NB4 (cell line): ENCODE measurements around the gene QRICH1.

Experiments used
- TF ChIP-seq, protein P1 (sequence below): IDR thresholded peaks from one replicate; pipeline ENCODE4 v1.5.1; 2012; ENCODE audit warnings: low read depth, low read length
- TF ChIP-seq, protein P2 (sequence below): IDR thresholded peaks from 2 replicates; pipeline ENCODE4 v1.6.1; 2011; ENCODE audit warnings: low read depth, low read length

DNA sequence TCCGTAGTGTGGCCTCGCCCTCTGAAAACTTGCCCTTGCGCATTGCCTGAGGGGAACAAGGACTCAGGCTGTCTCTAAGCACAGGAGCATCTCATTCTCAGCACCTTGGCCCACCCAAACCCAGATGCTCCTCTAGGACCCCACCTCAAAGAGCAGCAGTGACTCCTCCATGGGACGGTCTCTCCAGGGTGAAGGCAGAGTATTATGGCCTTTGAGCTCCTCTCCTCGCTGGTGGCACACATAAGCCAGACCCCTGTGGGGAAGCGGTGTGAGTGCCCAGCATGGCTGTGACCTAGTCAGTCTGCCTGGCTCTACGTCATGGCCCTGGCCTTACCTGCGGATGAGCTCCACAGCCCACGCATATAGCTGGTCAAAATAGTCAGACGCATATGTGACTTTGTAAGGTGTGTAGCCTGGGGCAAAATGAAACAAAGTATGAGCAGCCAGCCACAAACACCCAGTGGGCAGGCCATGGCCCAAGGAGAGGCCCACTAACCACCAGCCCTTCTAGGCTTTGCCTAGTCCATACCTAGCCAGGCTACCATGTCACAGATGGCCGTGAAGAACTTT, 6.3 kb upstream of the QRICH1 start:
- TF ChIP-seq, protein P1, sequence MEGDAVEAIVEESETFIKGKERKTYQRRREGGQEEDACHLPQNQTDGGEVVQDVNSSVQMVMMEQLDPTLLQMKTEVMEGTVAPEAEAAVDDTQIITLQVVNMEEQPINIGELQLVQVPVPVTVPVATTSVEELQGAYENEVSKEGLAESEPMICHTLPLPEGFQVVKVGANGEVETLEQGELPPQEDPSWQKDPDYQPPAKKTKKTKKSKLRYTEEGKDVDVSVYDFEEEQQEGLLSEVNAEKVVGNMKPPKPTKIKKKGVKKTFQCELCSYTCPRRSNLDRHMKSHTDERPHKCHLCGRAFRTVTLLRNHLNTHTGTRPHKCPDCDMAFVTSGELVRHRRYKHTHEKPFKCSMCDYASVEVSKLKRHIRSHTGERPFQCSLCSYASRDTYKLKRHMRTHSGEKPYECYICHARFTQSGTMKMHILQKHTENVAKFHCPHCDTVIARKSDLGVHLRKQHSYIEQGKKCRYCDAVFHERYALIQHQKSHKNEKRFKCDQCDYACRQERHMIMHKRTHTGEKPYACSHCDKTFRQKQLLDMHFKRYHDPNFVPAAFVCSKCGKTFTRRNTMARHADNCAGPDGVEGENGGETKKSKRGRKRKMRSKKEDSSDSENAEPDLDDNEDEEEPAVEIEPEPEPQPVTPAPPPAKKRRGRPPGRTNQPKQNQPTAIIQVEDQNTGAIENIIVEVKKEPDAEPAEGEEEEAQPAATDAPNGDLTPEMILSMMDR: no peak
- TF ChIP-seq, protein P2, sequence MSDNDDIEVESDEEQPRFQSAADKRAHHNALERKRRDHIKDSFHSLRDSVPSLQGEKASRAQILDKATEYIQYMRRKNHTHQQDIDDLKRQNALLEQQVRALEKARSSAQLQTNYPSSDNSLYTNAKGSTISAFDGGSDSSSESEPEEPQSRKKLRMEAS: no peak
